ENCODE results near the gene GOT2. TPM values are rescaled to one million over a fixed set of nuclear protein-coding genes. Genes with fewer than 3 reads are reported as not detected.
A peak's percentile ranks its signal among the peaks of the same experiment; 100 is the strongest.

The GOT2 gene
- total and polyA plus RNA-seq, 2 donors (not counting 1 experiment from before 2014, with no cell fraction given): 15.8 to 33.6 TPM

DNA sequence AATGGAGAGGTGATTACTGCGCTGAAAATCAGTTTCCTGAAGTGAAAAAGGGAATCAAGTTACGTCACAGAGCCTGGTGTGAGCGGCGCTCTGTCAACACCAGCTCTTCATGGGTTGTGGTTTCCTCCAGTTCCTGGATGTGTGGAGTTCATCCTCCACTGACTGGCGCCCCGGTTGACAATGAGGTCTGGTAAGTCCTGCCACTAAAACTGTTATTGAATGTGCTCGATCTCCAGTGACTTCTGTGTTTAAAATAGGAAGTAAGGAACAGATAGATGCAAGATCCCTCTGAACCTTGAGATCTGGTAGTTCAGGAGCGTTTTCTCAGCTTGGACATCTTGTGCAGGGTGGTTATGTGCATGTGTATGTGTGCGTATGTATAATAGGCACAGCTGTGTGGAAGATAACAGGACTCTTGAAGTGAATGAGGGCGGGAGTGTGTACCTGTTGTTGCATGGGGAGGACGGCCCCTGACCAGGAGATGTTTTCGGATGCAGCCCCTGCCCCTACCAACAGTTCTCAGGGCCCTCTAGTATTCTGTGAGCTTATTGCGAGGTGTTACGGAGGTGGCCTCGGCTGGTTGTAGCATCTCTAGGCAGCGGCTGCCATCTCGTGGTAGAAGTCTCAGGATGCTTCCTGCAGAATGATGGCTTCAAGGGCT lies 22.0 kb upstream of the GOT2 start:
- H3K79me2 ChIP-seq (ENCODE audit: control insufficient read depth, insufficient read depth, low read length): no peaks in the 10 kb centered on the region
- peak overlapping the region; percentile 21 for H3K27ac Mint-ChIP-seq
- H3K4me3 ChIP-seq (ENCODE audit: control extremely low read depth in 1 of 5, extremely low read depth in 1 of 5, insufficient read depth in 1 of 5, low read depth in 2 of 5, low read length in 4 of 5): peak overlapping the region in 3 of 5 experiments; percentile 1 to 30 (median 21)
- ATAC-seq (ENCODE audit: low read depth) (peak; percentile 89), DNase-seq (peak; percentile 80)
- no peaks in the 10 kb centered on the region for H3K9me3 ChIP-seq (ENCODE audit: control extremely low read depth in 1 of 3, control insufficient read depth in 2 of 3, insufficient read depth in 1 of 3, low read length in 2 of 3)
- peaks cover 9% of the 10 kb centered on the region for H3K4me1 Mint-ChIP-seq
- no peaks in the 10 kb centered on the region for H3K9me3 Mint-ChIP-seq (ENCODE audit: insufficient read depth)
- peak overlapping the region; percentile 71 for H2AFZ ChIP-seq (ENCODE audit: insufficient read depth, low read depth, low read length, poor library complexity, severe bottlenecking)
- TF ChIP-seq, protein P1, sequence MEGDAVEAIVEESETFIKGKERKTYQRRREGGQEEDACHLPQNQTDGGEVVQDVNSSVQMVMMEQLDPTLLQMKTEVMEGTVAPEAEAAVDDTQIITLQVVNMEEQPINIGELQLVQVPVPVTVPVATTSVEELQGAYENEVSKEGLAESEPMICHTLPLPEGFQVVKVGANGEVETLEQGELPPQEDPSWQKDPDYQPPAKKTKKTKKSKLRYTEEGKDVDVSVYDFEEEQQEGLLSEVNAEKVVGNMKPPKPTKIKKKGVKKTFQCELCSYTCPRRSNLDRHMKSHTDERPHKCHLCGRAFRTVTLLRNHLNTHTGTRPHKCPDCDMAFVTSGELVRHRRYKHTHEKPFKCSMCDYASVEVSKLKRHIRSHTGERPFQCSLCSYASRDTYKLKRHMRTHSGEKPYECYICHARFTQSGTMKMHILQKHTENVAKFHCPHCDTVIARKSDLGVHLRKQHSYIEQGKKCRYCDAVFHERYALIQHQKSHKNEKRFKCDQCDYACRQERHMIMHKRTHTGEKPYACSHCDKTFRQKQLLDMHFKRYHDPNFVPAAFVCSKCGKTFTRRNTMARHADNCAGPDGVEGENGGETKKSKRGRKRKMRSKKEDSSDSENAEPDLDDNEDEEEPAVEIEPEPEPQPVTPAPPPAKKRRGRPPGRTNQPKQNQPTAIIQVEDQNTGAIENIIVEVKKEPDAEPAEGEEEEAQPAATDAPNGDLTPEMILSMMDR (IDR thresholded peaks at IDR 0.05): peak; percentile 76
- no peak for TF ChIP-seq EZH2 (IDR thresholded peaks at IDR 0.05; ENCODE audit: borderline replicate concordance, insufficient read depth, low read depth, low read length, poor library complexity, severe bottlenecking)
- peak overlapping the region; percentile 67 for H3K4me2 ChIP-seq (replicated peaks; ENCODE audit: low read depth, low read length, poor library complexity, severe bottlenecking)
- H3K36me3 ChIP-seq (replicated peaks in 1 of 2; ENCODE audit: control extremely low read depth in 1 of 2, control insufficient read depth in 1 of 2, extremely low read depth in 1 of 2, insufficient read depth in 2 of 2, low read length in 1 of 2): no peaks in the 10 kb centered on the region
- intact Hi-C loops (cut with micrococcal nuclease): loop anchor here (2.0 to 10.0 kb wide), 3 partner anchors 21 to 411 kb away; partner anchors contain the start of gene GOT2
- no peaks in the 10 kb centered on the region for H3K27me3 ChIP-seq (replicated peaks in 1 of 4; ENCODE audit: control extremely low read depth in 1 of 4, control insufficient read depth in 3 of 4, insufficient read depth in 4 of 4, low read length in 3 of 4)
- peaks cover 5% of the 10 kb centered on the region for H3K27me3 Mint-ChIP-seq
- CTCF ChIA-PET: interaction anchor here (0.6 to 4.9 kb wide), 26 partner anchors 9 to 450 kb away, joined by 3 to 65 read pairs (median 4); partner anchors contain the start of genes GINS3, GOT2 and SLC38A7
- WGBS (ENCODE audit: insufficient coverage): under 1% methylated on average over 17 of the region's 17 CpGs
- no peaks in the 10 kb centered on the region for H4K20me1 ChIP-seq (ENCODE audit: control insufficient read depth, insufficient read depth, low read length, poor library complexity, severe bottlenecking)
- peak overlapping the region; percentile 66 for H3K4me3 Mint-ChIP-seq
- peak overlapping the region in 1 of 2 donors; percentile 16 for H3K27ac ChIP-seq (ENCODE audit: low read length in 2 of 2)
- peaks cover 6 to 7% of the 10 kb centered on the region in 2 donors for H3K4me1 ChIP-seq (ENCODE audit: control insufficient read depth in 2 of 2, insufficient read depth in 2 of 2, low read length in 2 of 2)
- POLR2A ChIA-PET: no interaction called here
- H3K9ac ChIP-seq (ENCODE audit: low read length): peak overlapping the region; percentile 41

DNA sequence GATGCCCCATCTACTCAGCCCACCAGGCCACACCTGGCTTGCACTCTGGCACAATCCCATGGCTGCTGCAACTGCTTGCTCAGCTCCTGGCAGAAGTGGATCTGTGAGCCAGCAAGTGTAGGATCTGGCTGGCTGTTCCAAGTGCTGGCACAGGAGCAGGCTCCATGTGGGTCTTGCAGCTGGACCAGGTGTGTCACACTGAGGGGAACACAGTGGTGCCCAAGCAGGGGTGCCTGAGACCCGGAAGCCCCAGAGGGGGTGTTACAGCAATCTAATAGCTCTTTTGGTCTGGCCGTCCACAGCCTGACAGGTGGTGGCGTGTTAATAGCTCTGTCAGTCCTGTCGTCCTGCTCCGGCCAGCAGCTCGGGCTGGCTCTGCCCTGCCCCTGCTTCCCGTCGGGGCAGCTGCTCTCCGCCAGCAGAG lies 19.6 kb upstream of the GOT2 start:
- H2AFZ ChIP-seq (ENCODE audit: insufficient read depth, low read depth, low read length, poor library complexity, severe bottlenecking): no peak overlapping the region
- no peak overlapping the region for H3K4me3 ChIP-seq (ENCODE audit: control extremely low read depth in 1 of 5, extremely low read depth in 1 of 5, insufficient read depth in 1 of 5, low read depth in 2 of 5, low read length in 4 of 5)
- no peaks in the 10 kb centered on the region for H3K27me3 ChIP-seq (replicated peaks in 1 of 4; ENCODE audit: control extremely low read depth in 1 of 4, control insufficient read depth in 3 of 4, insufficient read depth in 4 of 4, low read length in 3 of 4)
- H3K4me1 ChIP-seq (ENCODE audit: control insufficient read depth in 2 of 2, insufficient read depth in 2 of 2, low read length in 2 of 2): peaks cover 6 to 7% of the 10 kb centered on the region in 2 donors
- H3K9ac ChIP-seq (ENCODE audit: low read length): no peak overlapping the region
- no peaks in the 10 kb centered on the region for H3K79me2 ChIP-seq (ENCODE audit: control insufficient read depth, insufficient read depth, low read length)
- no peaks in the 10 kb centered on the region for H4K20me1 ChIP-seq (ENCODE audit: control insufficient read depth, insufficient read depth, low read length, poor library complexity, severe bottlenecking)
- no peak for TF ChIP-seq EZH2 (IDR thresholded peaks at IDR 0.05; ENCODE audit: borderline replicate concordance, insufficient read depth, low read depth, low read length, poor library complexity, severe bottlenecking)
- TF ChIP-seq, protein P1 (IDR thresholded peaks at IDR 0.05): no peak
- peaks cover 0 to 5% (median 0%) of the 10 kb centered on the region in 3 donors for H3K9me3 ChIP-seq (ENCODE audit: control extremely low read depth in 1 of 3, control insufficient read depth in 2 of 3, insufficient read depth in 1 of 3, low read length in 2 of 3)
- no peak overlapping the region for H3K27ac ChIP-seq (ENCODE audit: low read length in 2 of 2)
- Mint-ChIP-seq H3K9me3 (ENCODE audit: insufficient read depth) (no peaks in the 10 kb centered on the region), H3K27me3 (peaks cover 5% of the 10 kb centered on the region), H3K27ac (no peak overlapping the region), H3K4me1 (peaks cover 9% of the 10 kb centered on the region), H3K4me3 (no peak overlapping the region)
- ATAC-seq (ENCODE audit: low read depth) (no peak), DNase-seq (no peak)
- ChIA-PET CTCF (interaction anchor here (1.4 to 4.9 kb wide), 2 partner anchors 240 to 417 kb away, joined by 3 to 65 read pairs; no protein-coding TSS in a partner anchor), POLR2A (no interaction called here)
- no peaks in the 10 kb centered on the region for H3K36me3 ChIP-seq (replicated peaks in 1 of 2; ENCODE audit: control extremely low read depth in 1 of 2, control insufficient read depth in 1 of 2, extremely low read depth in 1 of 2, insufficient read depth in 2 of 2, low read length in 1 of 2)
- intact Hi-C loops (cut with micrococcal nuclease): loop anchor here (10.0 kb wide), 1 partner anchor 269 kb away; no protein-coding TSS in a partner anchor
- no peak overlapping the region for H3K4me2 ChIP-seq (replicated peaks; ENCODE audit: low read depth, low read length, poor library complexity, severe bottlenecking)
- 80% methylated on average over 9 of the region's 9 CpGs for WGBS (ENCODE audit: insufficient coverage)
